ENCODE data around the gene DOK3.

- no peak for TF ChIP-seq POLR2A (IDR thresholded peaks at IDR 0.05; ENCODE audit: low read depth, low read length)
- TF ChIP-seq CTCF (IDR thresholded peaks at IDR 0.05; ENCODE audit: extremely low read depth in 1 of 2, insufficient read depth in 1 of 2, low read depth in 1 of 2, low read length in 2 of 2) = no peak
- no peak for TF ChIP-seq EZH2 (IDR thresholded peaks at IDR 0.05; ENCODE audit: borderline replicate concordance, low read depth, low read length, severe bottlenecking)
- TF ChIP-seq POLR2AphosphoS5 (IDR thresholded peaks at IDR 0.05; ENCODE audit: insufficient read depth, low read depth, low read length) = no peak
- TF ChIP-seq MAX (IDR thresholded peaks at IDR 0.05; ENCODE audit: insufficient read depth, insufficient read length) = no peak
- no peak for TF ChIP-seq JUN (IDR thresholded peaks at IDR 0.05; ENCODE audit: borderline replicate concordance, insufficient read depth, insufficient read length, low read depth)
- TF ChIP-seq FOS (IDR thresholded peaks at IDR 0.05; ENCODE audit: borderline replicate concordance, insufficient read depth, low read length) = no peak
- TF ChIP-seq GATA2 (IDR thresholded peaks at IDR 0.05; ENCODE audit: insufficient read depth, insufficient read length, low read depth, low read length) = no peak
- TF ChIP-seq MYC (IDR thresholded peaks at IDR 0.05; ENCODE audit: low read depth, low read length) = no peak
These were observed 15.8 kb downstream of the DOK3 start for GRCh38 chr5:177493795-177494345.
